SH-SY5Y (cell line): ENCODE measurements around the gene FAM98C.

ENCODE experiments used
- GATA2 ChIP-seq: IDR thresholded peaks from 2 replicates; pipeline ENCODE4 v1.6.1; 2011; ENCODE audit warnings: mild to moderate bottlenecking, low read depth, low read length
- GATA3 ChIP-seq: IDR thresholded peaks from 2 replicates; pipeline ENCODE4 v1.6.1; 2011; ENCODE audit warnings: low read depth, mild to moderate bottlenecking, low read length, moderate library complexity

Gene FAM98C

GRCh38 chr19:38386300-38386970, 16.5 kb upstream of the FAM98C start:
- TF ChIP-seq GATA3 (no peak), GATA2 (no peak)

- TF ChIP-seq GATA3 (no peak), GATA2 (no peak)
Measured at GRCh38 chr19:38386971-38387549, 15.8 kb upstream of the FAM98C start.

- no peak for TF ChIP-seq GATA3
- no peak for TF ChIP-seq GATA2
Measured at GRCh38 chr19:38387550-38388348, 15.1 kb upstream of the FAM98C start, which contains the start of gene GGN. Gene GGN, minus strand, starts transcription at chr19:38388034. Its CDS starts 773 bp downstream, at chr19:38387261.

GRCh38 chr19:38388349-38389100, 14.4 kb upstream of the FAM98C start, which contains the start of gene SPRED3:
Gene SPRED3, plus strand, starts transcription at chr19:38388697. Its CDS starts 1,606 bp downstream, at chr19:38390303.
- TF ChIP-seq GATA2, result no peak
- TF ChIP-seq GATA3, result no peak

GRCh38 chr19:38389101-38389925, 13.6 kb upstream of the FAM98C start:
- TF ChIP-seq GATA2, result no peak

- TF ChIP-seq GATA3, result no peak
- TF ChIP-seq GATA2, result no peak
Measured at GRCh38 chr19:38389957-38390924, 12.7 kb upstream of the FAM98C start.

GRCh38 chr19:38391911-38392464, 10.9 kb upstream of the FAM98C start:
- TF ChIP-seq GATA3 (no peak), GATA2 (no peak)

GRCh38 chr19:38392707-38393308, 10.1 kb upstream of the FAM98C start:
- no peak for TF ChIP-seq GATA2
- TF ChIP-seq GATA3, result no peak

- TF ChIP-seq GATA2 (no peak), GATA3 (no peak)
Measured at GRCh38 chr19:38394488-38394887, 8.4 kb upstream of the FAM98C start.

- TF ChIP-seq GATA3 (no peak), GATA2 (no peak)
Measured at GRCh38 chr19:38395381-38396114, 7.3 kb upstream of the FAM98C start.

GRCh38 chr19:38399081-38399480, 3.8 kb upstream of the FAM98C start:
- TF ChIP-seq GATA3 (no peak), GATA2 (no peak)
